ENCODE results near the gene TMEM214.

DNA sequence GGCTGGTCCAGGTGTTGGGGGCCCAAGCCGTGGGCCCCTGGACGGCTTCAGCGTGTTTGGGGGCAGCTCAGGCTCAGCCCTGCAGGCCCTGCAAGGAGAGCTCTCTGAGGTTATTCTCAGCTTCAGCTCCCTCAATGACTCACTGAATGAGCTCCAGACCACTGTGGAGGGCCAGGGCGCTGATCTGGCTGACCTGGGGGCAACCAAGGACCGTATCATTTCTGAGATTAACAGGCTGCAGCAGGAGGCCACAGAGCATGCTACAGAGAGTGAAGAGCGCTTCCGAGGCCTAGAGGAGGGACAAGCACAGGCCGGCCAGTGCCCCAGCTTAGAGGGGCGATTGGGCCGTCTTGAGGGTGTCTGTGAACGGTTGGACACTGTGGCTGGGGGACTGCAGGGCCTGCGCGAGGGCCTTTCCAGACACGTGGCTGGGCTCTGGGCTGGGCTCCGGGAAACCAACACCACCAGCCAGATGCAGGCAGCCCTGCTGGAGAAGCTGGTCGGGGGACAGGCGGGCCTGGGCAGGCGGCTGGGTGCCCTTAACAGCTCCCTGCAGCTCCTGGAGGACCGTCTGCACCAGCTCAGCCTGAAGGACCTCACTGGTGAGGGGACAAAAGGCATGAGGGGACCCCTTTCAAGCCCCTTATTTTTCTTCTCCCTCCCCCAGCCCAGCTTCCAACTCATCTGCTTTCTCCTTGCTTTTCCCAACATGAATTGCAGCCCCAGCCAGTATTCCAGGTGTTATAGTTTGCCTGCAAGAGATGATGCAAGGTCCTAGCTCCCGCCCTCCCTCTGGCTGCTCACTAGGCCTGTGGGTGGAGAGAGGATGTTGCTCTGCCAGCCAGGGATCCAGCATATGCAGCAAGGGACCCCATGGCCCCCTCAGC is 50.9 kb downstream of the TMEM214 start:
- TF ChIP-seq, protein P1, sequence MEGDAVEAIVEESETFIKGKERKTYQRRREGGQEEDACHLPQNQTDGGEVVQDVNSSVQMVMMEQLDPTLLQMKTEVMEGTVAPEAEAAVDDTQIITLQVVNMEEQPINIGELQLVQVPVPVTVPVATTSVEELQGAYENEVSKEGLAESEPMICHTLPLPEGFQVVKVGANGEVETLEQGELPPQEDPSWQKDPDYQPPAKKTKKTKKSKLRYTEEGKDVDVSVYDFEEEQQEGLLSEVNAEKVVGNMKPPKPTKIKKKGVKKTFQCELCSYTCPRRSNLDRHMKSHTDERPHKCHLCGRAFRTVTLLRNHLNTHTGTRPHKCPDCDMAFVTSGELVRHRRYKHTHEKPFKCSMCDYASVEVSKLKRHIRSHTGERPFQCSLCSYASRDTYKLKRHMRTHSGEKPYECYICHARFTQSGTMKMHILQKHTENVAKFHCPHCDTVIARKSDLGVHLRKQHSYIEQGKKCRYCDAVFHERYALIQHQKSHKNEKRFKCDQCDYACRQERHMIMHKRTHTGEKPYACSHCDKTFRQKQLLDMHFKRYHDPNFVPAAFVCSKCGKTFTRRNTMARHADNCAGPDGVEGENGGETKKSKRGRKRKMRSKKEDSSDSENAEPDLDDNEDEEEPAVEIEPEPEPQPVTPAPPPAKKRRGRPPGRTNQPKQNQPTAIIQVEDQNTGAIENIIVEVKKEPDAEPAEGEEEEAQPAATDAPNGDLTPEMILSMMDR (IDR thresholded peaks at IDR 0.05; ENCODE audit: poor library complexity): no peak
- TF ChIP-seq EZH2 (IDR thresholded peaks at IDR 0.05; ENCODE audit: borderline replicate concordance) (no peak), EZH2phosphoT487 (IDR thresholded peaks at IDR 0.05; ENCODE audit: low read depth, severe bottlenecking, unreplicated experiment) (no peak)
